OCI-LY1 (cell line): ENCODE data around the gene LRRC59.

Experiments
- H2AFZ ChIP-seq: fragments of 200-600 bp; sonication (generic), shearing (Covaris generic); 2 replicates; pipeline ENCODE4 v1.6.0; 2014; ENCODE audit warnings: antibody characterized with exemption, mild to moderate bottlenecking, low read length
- H3F3A ChIP-seq: fragments of 200-600 bp; sonication (generic), shearing (Covaris generic); 2 replicates; pipeline ENCODE4 v1.6.0; 2014; ENCODE audit warnings: mild to moderate bottlenecking, antibody characterized with exemption, low read length, moderate library complexity; ENCODE audit not compliant: insufficient read depth
- H3K27ac ChIP-seq: fragments of 200-600 bp; sonication (generic); 2 replicates; pipeline ENCODE4 v1.5.1; 2014; ENCODE audit warnings: low read length, mixed run types, mild to moderate bottlenecking, low read depth; ENCODE audit not compliant: poor library complexity, severe bottlenecking
- H3K27me3 ChIP-seq: fragments of 200-600 bp; sonication (generic); 2 replicates; pipeline ENCODE4 v1.6.0; 2014; ENCODE audit warnings: antibody characterized with exemption, mild to moderate bottlenecking, low read length, moderate library complexity; ENCODE audit not compliant: insufficient read depth
- H3K36me3 ChIP-seq: fragments of 200-600 bp; sonication (generic); 2 replicates; pipeline ENCODE4 v1.6.1; 2014; ENCODE audit warnings: mild to moderate bottlenecking, antibody characterized with exemption, low read length, moderate library complexity, mixed read lengths; ENCODE audit not compliant: insufficient read depth
- H3K4me1 ChIP-seq: fragments of 200-600 bp; sonication (generic); 2 replicates; pipeline ENCODE4 v1.5.1; 2014; ENCODE audit warnings: mild to moderate bottlenecking, low read length, moderate library complexity; ENCODE audit not compliant: insufficient read depth, severe bottlenecking
- H3K4me2 ChIP-seq: fragments of 200-600 bp; sonication (generic), shearing (Covaris generic); 2 replicates; pipeline ENCODE4 v1.6.1; 2014; ENCODE audit warnings: low read length
- H3K4me3 ChIP-seq: fragments of 200-600 bp; sonication (generic); 2 replicates; pipeline ENCODE4 v1.5.1; 2014; ENCODE audit warnings: low read length, low read depth, mild to moderate bottlenecking, mixed read lengths; ENCODE audit not compliant: poor library complexity, severe bottlenecking
- H3K79me2 ChIP-seq: fragments of 200-600 bp; shearing (Covaris generic); 2 replicates; pipeline ENCODE4 v1.6.1; 2016; ENCODE audit warnings: mixed run types, low read length, mixed read lengths; ENCODE audit not compliant: insufficient read depth
- H3K9ac ChIP-seq: fragments of 200-600 bp; sonication (generic), shearing (Covaris generic); 2 replicates; pipeline ENCODE4 v1.6.1; 2014; ENCODE audit warnings: mild to moderate bottlenecking, low read length, mixed read lengths
- H3K9me2 ChIP-seq: fragments of 200-600 bp; sonication (generic), shearing (Covaris generic); 2 replicates; pipeline ENCODE4 v1.6.1; 2014; ENCODE audit warnings: low read depth, mild to moderate bottlenecking, low read length, mixed read lengths
- H3K9me3 ChIP-seq: fragments of 200-600 bp; shearing (Covaris generic); 2 replicates; pipeline ENCODE4 v1.6.1; 2014; ENCODE audit warnings: low read length, mixed read lengths
- H4K20me1 ChIP-seq: fragments of 200-600 bp; sonication (generic), shearing (Covaris generic); 2 replicates; pipeline ENCODE4 v1.6.0; 2016; ENCODE audit warnings: mild to moderate bottlenecking, low read length; ENCODE audit not compliant: insufficient read depth
- EZH2 ChIP-seq: fragments of 200-600 bp; sonication (generic), shearing (Covaris generic); IDR thresholded peaks from 2 replicates; pipeline ENCODE4 v1.8.0; 2017; ENCODE audit warnings: borderline replicate concordance, mixed run types, mild to moderate bottlenecking, antibody characterized with exemption, low read length, moderate library complexity, mixed read lengths
- TF ChIP-seq, protein P1 (sequence below): fragments of 200-600 bp; sonication (generic), shearing (Covaris generic); IDR thresholded peaks from 2 replicates; pipeline ENCODE4 v1.5.1; 2017; ENCODE audit warnings: mild to moderate bottlenecking, antibody characterized with exemption, low read length, moderate library complexity, mixed read lengths

Gene LRRC59

DNA sequence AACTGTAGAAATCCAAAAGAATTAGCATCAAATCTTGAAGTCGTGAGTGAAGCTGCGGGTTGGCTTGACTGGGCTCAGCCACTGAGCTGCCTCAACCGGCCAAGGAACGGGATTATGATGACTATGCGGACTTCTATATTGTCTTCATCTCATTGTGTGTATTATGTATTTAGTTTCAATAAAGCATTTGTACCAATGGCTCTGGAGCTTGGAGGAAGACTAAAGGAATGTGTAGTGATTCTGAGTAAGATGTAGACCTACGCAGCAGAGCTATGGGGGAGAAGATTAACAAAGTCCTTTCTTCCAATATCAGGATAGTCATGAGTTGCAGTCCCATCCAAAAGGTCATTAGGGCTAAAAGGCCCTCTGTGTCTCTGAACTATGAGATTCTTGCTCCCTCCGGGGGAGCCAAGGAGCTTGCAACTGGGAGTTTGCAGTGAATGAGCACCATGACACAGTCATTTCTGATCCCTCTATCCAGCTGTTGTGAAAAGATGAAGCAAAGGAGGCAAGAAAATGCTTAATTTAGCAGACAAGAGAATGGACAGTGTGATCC lies 16.0 kb downstream of the LRRC59 start:
- Histone ChIP-seq H3K27ac (no peak overlapping the region), H3K9ac (no peak overlapping the region), H3K27me3 (no peaks in the 10 kb centered on the region), H2AFZ (no peak overlapping the region), H3K9me2 (no peaks in the 10 kb centered on the region), H4K20me1 (no peaks in the 10 kb centered on the region), H3F3A (no peaks in the 10 kb centered on the region), H3K79me2 (no peaks in the 10 kb centered on the region), H3K9me3 (no peaks in the 10 kb centered on the region), H3K4me2 (no peak overlapping the region), H3K4me3 (no peak overlapping the region), H3K4me1 (no peaks in the 10 kb centered on the region), H3K36me3 (peaks cover 79% of the 10 kb centered on the region)
- TF ChIP-seq EZH2: no peak
- TF ChIP-seq, protein P1, sequence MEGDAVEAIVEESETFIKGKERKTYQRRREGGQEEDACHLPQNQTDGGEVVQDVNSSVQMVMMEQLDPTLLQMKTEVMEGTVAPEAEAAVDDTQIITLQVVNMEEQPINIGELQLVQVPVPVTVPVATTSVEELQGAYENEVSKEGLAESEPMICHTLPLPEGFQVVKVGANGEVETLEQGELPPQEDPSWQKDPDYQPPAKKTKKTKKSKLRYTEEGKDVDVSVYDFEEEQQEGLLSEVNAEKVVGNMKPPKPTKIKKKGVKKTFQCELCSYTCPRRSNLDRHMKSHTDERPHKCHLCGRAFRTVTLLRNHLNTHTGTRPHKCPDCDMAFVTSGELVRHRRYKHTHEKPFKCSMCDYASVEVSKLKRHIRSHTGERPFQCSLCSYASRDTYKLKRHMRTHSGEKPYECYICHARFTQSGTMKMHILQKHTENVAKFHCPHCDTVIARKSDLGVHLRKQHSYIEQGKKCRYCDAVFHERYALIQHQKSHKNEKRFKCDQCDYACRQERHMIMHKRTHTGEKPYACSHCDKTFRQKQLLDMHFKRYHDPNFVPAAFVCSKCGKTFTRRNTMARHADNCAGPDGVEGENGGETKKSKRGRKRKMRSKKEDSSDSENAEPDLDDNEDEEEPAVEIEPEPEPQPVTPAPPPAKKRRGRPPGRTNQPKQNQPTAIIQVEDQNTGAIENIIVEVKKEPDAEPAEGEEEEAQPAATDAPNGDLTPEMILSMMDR: no peak

DNA sequence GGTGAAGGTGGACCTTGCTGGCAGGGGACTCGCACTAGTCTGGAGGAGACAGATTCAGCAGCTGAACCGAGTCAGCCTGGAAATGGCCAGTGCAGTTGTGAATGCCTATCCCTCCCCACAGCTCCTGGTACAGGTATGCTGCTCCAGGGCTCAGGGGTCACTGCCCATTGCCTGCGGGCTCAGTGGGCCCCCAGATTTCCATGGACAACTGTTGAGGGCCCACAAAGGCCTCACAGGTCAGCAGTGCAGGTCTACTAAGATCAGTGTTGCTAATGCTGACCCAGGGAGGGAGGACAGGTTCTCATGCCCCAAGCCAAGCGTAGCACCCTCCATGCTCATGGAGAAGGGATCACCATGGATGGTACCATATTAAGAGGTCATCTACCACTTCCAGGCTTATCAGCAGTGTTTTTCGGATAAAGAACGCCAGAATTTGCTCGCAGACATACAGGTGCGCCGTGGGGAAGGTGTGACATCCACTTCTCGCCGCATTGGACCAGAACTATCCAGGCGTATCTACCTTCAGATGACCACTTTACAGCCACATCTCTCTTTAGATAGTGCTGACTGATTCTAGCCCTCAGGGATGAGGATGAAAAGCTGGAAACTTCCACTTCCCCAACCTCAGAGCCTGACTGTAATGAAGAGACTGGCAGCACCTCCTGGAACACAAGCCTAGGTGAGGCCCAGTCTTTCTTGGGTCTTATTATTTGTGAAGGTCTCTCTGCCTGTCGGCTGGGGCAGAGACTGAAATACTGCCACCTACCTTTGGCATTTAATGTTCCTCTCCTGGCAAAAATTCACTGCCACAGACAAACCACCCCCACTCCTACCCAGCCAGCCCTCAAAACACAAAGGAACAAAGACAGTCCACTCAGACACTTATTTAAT lies 16.7 kb downstream of the LRRC59 start:
- H2AFZ ChIP-seq: no peak overlapping the region
- H3F3A ChIP-seq: no peaks in the 10 kb centered on the region
- no peak overlapping the region for H3K4me2 ChIP-seq
- no peak overlapping the region for H3K9ac ChIP-seq
- no peaks in the 10 kb centered on the region for H3K27me3 ChIP-seq
- H3K36me3 ChIP-seq: peaks cover 72% of the 10 kb centered on the region
- no peaks in the 10 kb centered on the region for H4K20me1 ChIP-seq
- no peaks in the 10 kb centered on the region for H3K4me1 ChIP-seq
- TF ChIP-seq, protein P1: peak; percentile 21; the same call in 1 of the 2 replicates
- no peak for TF ChIP-seq EZH2
- H3K9me3 ChIP-seq: no peaks in the 10 kb centered on the region
- H3K4me3 ChIP-seq: no peak overlapping the region
- no peaks in the 10 kb centered on the region for H3K9me2 ChIP-seq
- no peaks in the 10 kb centered on the region for H3K79me2 ChIP-seq
- no peak overlapping the region for H3K27ac ChIP-seq

DNA sequence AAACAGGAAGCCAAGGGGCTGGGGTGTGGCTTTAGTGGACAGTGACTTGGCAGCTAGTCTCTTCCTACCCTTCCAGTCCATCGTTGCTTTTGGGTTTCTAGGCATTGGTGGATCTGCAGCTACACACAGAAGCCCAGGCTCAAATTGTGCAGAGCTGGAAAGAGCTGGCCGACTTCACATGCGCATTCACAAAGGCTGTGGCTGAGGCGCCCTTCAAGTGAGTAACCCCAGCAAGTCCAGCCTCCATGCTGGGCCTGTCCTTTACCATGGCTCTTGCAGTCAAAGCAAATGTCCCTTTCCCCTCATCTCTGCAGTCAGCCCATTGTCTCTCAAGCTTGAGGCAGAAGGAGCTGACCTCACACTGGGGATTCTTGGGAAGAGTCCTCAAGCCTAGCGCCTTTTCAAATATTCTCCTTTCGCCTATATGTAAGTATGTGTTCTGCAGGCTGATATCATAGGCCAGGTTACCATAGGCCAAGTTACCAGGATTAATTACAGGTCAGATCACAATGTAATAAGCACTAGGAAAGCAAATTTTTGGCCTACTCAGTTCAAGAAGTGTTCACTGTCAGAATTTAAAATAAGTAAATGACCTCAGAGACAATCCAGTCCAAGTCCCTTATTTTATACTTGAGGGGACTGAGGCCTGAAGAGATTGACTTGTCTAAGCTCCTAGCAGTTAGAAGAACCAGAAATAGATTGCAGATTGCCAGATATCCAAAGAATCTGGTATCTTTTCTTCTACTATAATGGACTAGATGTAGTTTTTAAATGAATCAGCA lies 17.8 kb downstream of the LRRC59 start:
- H3K9me3 ChIP-seq: no peaks in the 10 kb centered on the region
- no peak overlapping the region for H3K9ac ChIP-seq
- no peak overlapping the region for H3K27ac ChIP-seq
- H3K36me3 ChIP-seq: peaks cover 62% of the 10 kb centered on the region
- H3K27me3 ChIP-seq: no peaks in the 10 kb centered on the region
- TF ChIP-seq, protein P1: no peak
- no peak for TF ChIP-seq EZH2
- H4K20me1 ChIP-seq: no peaks in the 10 kb centered on the region
- no peaks in the 10 kb centered on the region for H3F3A ChIP-seq
- H3K79me2 ChIP-seq: no peaks in the 10 kb centered on the region
- H3K9me2 ChIP-seq: no peaks in the 10 kb centered on the region
- no peaks in the 10 kb centered on the region for H3K4me1 ChIP-seq
- no peak overlapping the region for H3K4me2 ChIP-seq
- no peak overlapping the region for H3K4me3 ChIP-seq
- no peak overlapping the region for H2AFZ ChIP-seq
